Keratinocyte (primary cell): ENCODE data around the gene SGCE. TPM values are rescaled to one million over a fixed set of nuclear protein-coding genes. Genes with fewer than 3 reads are reported as not detected.
A peak's percentile ranks its signal among the peaks of the same experiment; 100 is the strongest.

Experiments used
- DNase-seq: peaks from one replicate; pipeline ENCODE4 v3.0.0-alpha.2; 2011; ENCODE audit warnings: low read depth, missing footprints, low spot score
- FAIRE-seq: peaks from 2 replicates; lab custom pipeline; 2011; peaks lifted over from hg19 to GRCh38; lab: Jason Lieb, UNC
- H2AFZ ChIP-seq: 2 replicates; pipeline ENCODE4 v1.6.0; 2012; ENCODE audit warnings: low read length, control low read depth, inconsistent platforms; ENCODE audit not compliant: control insufficient read depth
- H3K27ac ChIP-seq: 2 replicates; pipeline ENCODE4 v1.5.1; 2011; ENCODE audit warnings: low read length; ENCODE audit not compliant: control insufficient read depth, insufficient read depth
- H3K27me3 ChIP-seq: 3 replicates; pipeline ENCODE4 v1.6.0; 2011; ENCODE audit warnings: low read length; ENCODE audit not compliant: control insufficient read depth, insufficient read depth; ENCODE audit errors: extremely low read depth
- H3K36me3 ChIP-seq, 2 experiments: 2 replicates in 1 of 2; 3 replicates in 1 of 2; pipeline ENCODE4 v1.5.1; 2011; ENCODE audit warnings: low read length in 2 of 2, mild to moderate bottlenecking in 1 of 2; ENCODE audit not compliant: control insufficient read depth in 2 of 2, insufficient read depth in 2 of 2; ENCODE audit errors: extremely low read depth in 1 of 2
- H3K4me1 ChIP-seq: 3 replicates; pipeline ENCODE4 v1.5.1; 2011; ENCODE audit warnings: low read length; ENCODE audit not compliant: control insufficient read depth, insufficient read depth; ENCODE audit errors: extremely low read depth
- H3K4me2 ChIP-seq: 3 replicates; pipeline ENCODE4 v1.6.0; 2011; ENCODE audit warnings: low read depth, low read length; ENCODE audit not compliant: control insufficient read depth, insufficient read depth; ENCODE audit errors: extremely low read depth
- H3K4me3 ChIP-seq, 3 experiments: fragments of 200-600 bp in 1 of 3; sonication (generic) in 1 of 3; 2 replicates in 2 of 3; 3 replicates in 1 of 3; pipeline ENCODE4 v1.5.1; 2011 to 2016; ENCODE audit warnings: low read length in 3 of 3, mild to moderate bottlenecking in 3 of 3, control low read depth in 2 of 3, inconsistent platforms in 1 of 3, low read depth in 1 of 3, mixed read lengths in 1 of 3, mixed run types in 1 of 3, moderate library complexity in 1 of 3; ENCODE audit not compliant: control insufficient read depth in 2 of 3, insufficient read depth in 2 of 3; ENCODE audit errors: extremely low read depth in 1 of 3
- H3K79me2 ChIP-seq: 2 replicates; pipeline ENCODE4 v1.6.0; 2012; ENCODE audit warnings: low read length; ENCODE audit not compliant: control insufficient read depth, insufficient read depth
- H3K9ac ChIP-seq: 3 replicates; pipeline ENCODE4 v1.6.0; 2011; ENCODE audit warnings: low read length; ENCODE audit not compliant: control insufficient read depth, insufficient read depth; ENCODE audit errors: extremely low read depth
- H3K9me1 ChIP-seq: 3 replicates; pipeline ENCODE4 v1.6.0; 2011; ENCODE audit warnings: low read length; ENCODE audit not compliant: control insufficient read depth, insufficient read depth; ENCODE audit errors: extremely low read depth
- H3K9me3 ChIP-seq: 2 replicates; pipeline ENCODE4 v1.5.1; 2012; ENCODE audit warnings: low read depth, low read length; ENCODE audit not compliant: control insufficient read depth
- H4K20me1 ChIP-seq: 3 replicates; pipeline ENCODE4 v1.6.0; 2011; ENCODE audit warnings: low read length; ENCODE audit not compliant: control insufficient read depth, insufficient read depth; ENCODE audit errors: extremely low read depth
- EZH2 ChIP-seq: IDR thresholded peaks from one replicate; pipeline ENCODE4 v1.6.1; 2012; ENCODE audit warnings: inconsistent platforms, mild to moderate bottlenecking, low read length, moderate library complexity
- dilution Hi-C: fragments of 300-500 bp; cut with MboI; formaldehyde crosslinking; loops from one replicate; pipeline ENCODE4 v1.7.0; 2020; ENCODE audit warnings: low sequenced_read_pairs; ENCODE audit not compliant: extremely low pct_ligation_motif_present
- polyA plus RNA-seq, 5 experiments: library from polyadenylated mRNA; depleted of rRNA in 3 of 5; stranded (reverse) in 3 of 5; stranded (forward) in 1 of 5; unstranded in 1 of 5; fragments of >200 nt; gene quantifications; 1 replicate in 1 of 5; 2 replicates in 3 of 5; 3 replicates in 1 of 5; pipeline versions ENCODE4 v1.2.1 to v1.2.3, GENCODE V29; 2011 to 2012; ENCODE audit warnings: missing spikeins in 2 of 5, low read depth in 1 of 5, low replicate concordance in 1 of 5
- TF ChIP-seq, protein P1 (sequence below), 3 experiments: IDR thresholded peaks in 1 of 3; conservative IDR thresholded peaks in 1 of 3; optimal IDR thresholded peaks in 1 of 3; 2 replicates in 2 of 3; 3 replicates in 1 of 3; pipeline versions ENCODE3 to v1.5.1; 2011; ENCODE audit warnings: low read length in 3 of 3, mild to moderate bottlenecking in 3 of 3, moderate library complexity in 2 of 3, control low read depth in 1 of 3, inconsistent platforms in 1 of 3; ENCODE audit not compliant: insufficient read depth in 2 of 3; ENCODE audit errors: extremely low read depth in 1 of 3

The SGCE gene
- polyA plus RNA-seq, 1 donor (not counting 4 experiments of a cell fraction or from before 2014, with no cell fraction given) = 7.9 TPM

DNA sequence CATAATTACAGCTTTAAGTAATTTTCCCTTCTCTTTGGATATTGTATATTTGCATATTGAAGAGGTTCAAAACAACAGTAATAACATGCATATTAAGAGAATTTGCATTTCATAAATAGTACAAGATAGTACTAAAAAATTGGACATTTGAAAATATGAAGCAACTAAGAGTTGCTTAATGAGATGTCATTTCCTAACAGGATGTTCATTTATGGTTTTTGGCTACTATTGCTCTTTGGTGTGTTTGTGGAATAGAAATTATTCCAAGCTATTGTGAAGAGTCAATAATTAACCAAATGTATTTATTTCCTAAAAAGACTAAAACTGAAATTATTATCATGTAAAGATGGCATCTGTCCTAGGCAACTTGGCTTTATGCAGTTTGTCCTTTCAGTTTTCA is 4.1 kb upstream of the SGCE start:
- Histone ChIP-seq H3K4me3 (no peak overlapping the region), H3K4me2 (no peak overlapping the region), H3K27ac (no peak overlapping the region), H2AFZ (no peak overlapping the region), H3K9me3 (no peaks in the 10 kb centered on the region), H3K27me3 (peaks cover 19% of the 10 kb centered on the region), H3K4me1 (peaks cover 10% of the 10 kb centered on the region), H3K9me1 (no peaks in the 10 kb centered on the region), H3K9ac (no peak overlapping the region), H4K20me1 (no peaks in the 10 kb centered on the region), H3K79me2 (no peaks in the 10 kb centered on the region), H3K36me3 (no peaks in the 10 kb centered on the region)
- FAIRE-seq (no peak), DNase-seq (no peak)
- TF ChIP-seq, protein P1, sequence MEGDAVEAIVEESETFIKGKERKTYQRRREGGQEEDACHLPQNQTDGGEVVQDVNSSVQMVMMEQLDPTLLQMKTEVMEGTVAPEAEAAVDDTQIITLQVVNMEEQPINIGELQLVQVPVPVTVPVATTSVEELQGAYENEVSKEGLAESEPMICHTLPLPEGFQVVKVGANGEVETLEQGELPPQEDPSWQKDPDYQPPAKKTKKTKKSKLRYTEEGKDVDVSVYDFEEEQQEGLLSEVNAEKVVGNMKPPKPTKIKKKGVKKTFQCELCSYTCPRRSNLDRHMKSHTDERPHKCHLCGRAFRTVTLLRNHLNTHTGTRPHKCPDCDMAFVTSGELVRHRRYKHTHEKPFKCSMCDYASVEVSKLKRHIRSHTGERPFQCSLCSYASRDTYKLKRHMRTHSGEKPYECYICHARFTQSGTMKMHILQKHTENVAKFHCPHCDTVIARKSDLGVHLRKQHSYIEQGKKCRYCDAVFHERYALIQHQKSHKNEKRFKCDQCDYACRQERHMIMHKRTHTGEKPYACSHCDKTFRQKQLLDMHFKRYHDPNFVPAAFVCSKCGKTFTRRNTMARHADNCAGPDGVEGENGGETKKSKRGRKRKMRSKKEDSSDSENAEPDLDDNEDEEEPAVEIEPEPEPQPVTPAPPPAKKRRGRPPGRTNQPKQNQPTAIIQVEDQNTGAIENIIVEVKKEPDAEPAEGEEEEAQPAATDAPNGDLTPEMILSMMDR (optimal IDR thresholded peaks at IDR 0.05 in 1 of 3, IDR thresholded peaks at IDR 0.05 in 1 of 3, conservative IDR thresholded peaks at IDR 0.05 in 1 of 3; ENCODE audit: extremely low read depth in 1 of 3, insufficient read depth in 2 of 3, low read length in 3 of 3) = no peak
- TF ChIP-seq EZH2 = no peak
- dilution Hi-C loops = no loop called here

DNA sequence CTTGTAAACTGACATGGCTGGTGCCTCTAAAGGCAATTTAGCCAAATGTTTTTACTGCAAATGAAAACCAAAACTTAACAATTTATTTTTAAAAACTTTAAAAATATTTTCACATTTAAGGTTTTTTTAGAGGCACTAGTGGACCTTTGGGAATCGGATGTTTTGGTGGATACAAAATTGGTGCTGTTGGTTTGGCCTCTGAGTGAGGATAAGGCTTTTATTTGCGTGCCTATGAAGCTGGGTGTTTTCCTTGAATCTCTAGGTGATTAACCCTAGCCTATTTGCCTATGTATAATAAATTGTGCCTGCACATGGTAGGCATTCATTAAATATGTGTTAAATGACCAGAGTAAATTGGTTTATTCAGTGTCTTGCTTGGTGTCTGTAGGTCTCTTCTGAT is 2.9 kb upstream of the SGCE start:
- peak overlapping the region; percentile 34 for H3K4me2 ChIP-seq
- no peak for FAIRE-seq
- peaks cover 24% of the 10 kb centered on the region for H3K27me3 ChIP-seq
- no peaks in the 10 kb centered on the region for H3K9me1 ChIP-seq
- peaks cover 14% of the 10 kb centered on the region for H3K4me1 ChIP-seq
- no peak overlapping the region for H3K4me3 ChIP-seq
- H3K36me3 ChIP-seq = no peaks in the 10 kb centered on the region
- dilution Hi-C loops = no loop called here
- H4K20me1 ChIP-seq = no peaks in the 10 kb centered on the region
- H2AFZ ChIP-seq = no peak overlapping the region
- H3K79me2 ChIP-seq = no peaks in the 10 kb centered on the region
- TF ChIP-seq, protein P1 (optimal IDR thresholded peaks at IDR 0.05 in 1 of 3, IDR thresholded peaks at IDR 0.05 in 1 of 3, conservative IDR thresholded peaks at IDR 0.05 in 1 of 3; ENCODE audit: extremely low read depth in 1 of 3, insufficient read depth in 2 of 3, low read length in 3 of 3) = no peak
- no peak for TF ChIP-seq EZH2
- no peak overlapping the region for H3K27ac ChIP-seq
- no peak for DNase-seq
- H3K9me3 ChIP-seq = no peaks in the 10 kb centered on the region
- H3K9ac ChIP-seq = no peak overlapping the region
